B cell (primary cell): ENCODE measurements around the gene UBQLNL. TPM values are rescaled to one million over a fixed set of nuclear protein-coding genes. Genes with fewer than 3 reads are reported as not detected.

ENCODE experiments used
- ATAC-seq: fragments of 200-7000 bp; cut with Tn5 transposase; one replicate; pipeline ENCODE4 v1.10.0; 2021; ENCODE audit warnings: low read depth, mild to moderate bottlenecking, moderate number of reproducible peaks, moderate library complexity
- CTCF ChIA-PET: fragments of 350-600 bp; sonication (Branson Sonifier 250); formaldehyde crosslinking; loops from one replicate; lab custom pipeline; 2021; ENCODE audit warnings: antibody characterized with exemption, inconsistent platforms; lab: Charles Lee
- POLR2A ChIA-PET: fragments of 350-600 bp; sonication (Branson Sonifier 250); formaldehyde crosslinking; loops from one replicate; lab custom pipeline; 2021; ENCODE audit warnings: antibody characterized with exemption; lab: Charles Lee
- DNase-seq: peaks from one replicate; pipeline ENCODE4 v3.0.0; 2013
- H2AFZ ChIP-seq: 2 replicates; pipeline ENCODE4 v1.6.1; 2012; ENCODE audit warnings: mild to moderate bottlenecking, low read depth, low read length; ENCODE audit not compliant: insufficient read depth, poor library complexity, severe bottlenecking
- H3K27ac ChIP-seq, 2 donors: 1 replicate in 1 of 2; 2 replicates in 1 of 2; pipeline ENCODE4 v1.5.1; 2012 to 2013; ENCODE audit warnings: low read length in 2 of 2, mild to moderate bottlenecking in 2 of 2, moderate library complexity in 1 of 2
- H3K27me3 ChIP-seq, 4 experiments: fragments of 200-600 bp in 1 of 4; sonication (generic) in 1 of 4; replicated peaks in 1 of 4; 1 replicate in 2 of 4; 2 replicates in 2 of 4; pipeline versions ENCODE4 v1.6.1 to v1.7.0; 2013 to 2016; ENCODE audit warnings: low read length in 3 of 4, mild to moderate bottlenecking in 2 of 4, mixed read lengths in 1 of 4, moderate library complexity in 1 of 4; ENCODE audit not compliant: insufficient read depth in 4 of 4, control insufficient read depth in 3 of 4; ENCODE audit errors: control extremely low read depth in 1 of 4
- H3K36me3 ChIP-seq, 2 experiments: replicated peaks in 1 of 2; 1 replicate in 1 of 2; 2 replicates in 1 of 2; pipeline versions ENCODE4 v1.6.1 to v1.7.1; 2013; ENCODE audit warnings: low read length in 1 of 2; ENCODE audit not compliant: insufficient read depth in 2 of 2, control insufficient read depth in 1 of 2; ENCODE audit errors: control extremely low read depth in 1 of 2, extremely low read depth in 1 of 2
- H3K4me1 ChIP-seq, 2 donors: fragments of 200-600 bp in 1 of 2; sonication (generic) in 1 of 2; 1 replicate in 1 of 2; 2 replicates in 1 of 2; pipeline versions ENCODE4 v1.5.1 to v1.6.1; 2013 to 2017; ENCODE audit warnings: low read length in 2 of 2; ENCODE audit not compliant: control insufficient read depth in 2 of 2, insufficient read depth in 2 of 2
- H3K4me2 ChIP-seq: replicated peaks from 2 replicates; pipeline ENCODE3; 2012; ENCODE audit warnings: mild to moderate bottlenecking, low read depth, low read length; ENCODE audit not compliant: poor library complexity, severe bottlenecking
- H3K4me3 ChIP-seq, 5 experiments: fragments of 200-600 bp in 1 of 5; sonication (generic) in 1 of 5; 1 replicate in 3 of 5; 2 replicates in 2 of 5; pipeline versions ENCODE4 v1.5.1 to v1.7.0; 2011 to 2016; ENCODE audit warnings: low read length in 4 of 5, mild to moderate bottlenecking in 4 of 5, low read depth in 2 of 5, control low read depth in 1 of 5, moderate library complexity in 1 of 5; ENCODE audit not compliant: insufficient read depth in 1 of 5; ENCODE audit errors: control extremely low read depth in 1 of 5, extremely low read depth in 1 of 5
- H3K79me2 ChIP-seq: fragments of 200-600 bp; sonication (generic); one replicate; pipeline ENCODE4 v1.6.0; 2016; ENCODE audit warnings: low read length; ENCODE audit not compliant: control insufficient read depth, insufficient read depth
- H3K9ac ChIP-seq: fragments of 200-600 bp; sonication (generic); 2 replicates; pipeline ENCODE4 v1.6.1; 2017; ENCODE audit warnings: mild to moderate bottlenecking, low read length, moderate library complexity
- H3K9me3 ChIP-seq, 3 donors: one replicate each; pipeline versions ENCODE4 v1.6.1 to v1.7.1; 2013; ENCODE audit warnings: low read length in 2 of 3; ENCODE audit not compliant: control insufficient read depth in 2 of 3, insufficient read depth in 1 of 3; ENCODE audit errors: control extremely low read depth in 1 of 3
- H4K20me1 ChIP-seq: 2 replicates; pipeline ENCODE4 v1.6.0; 2012; ENCODE audit warnings: mild to moderate bottlenecking, low read length; ENCODE audit not compliant: insufficient read depth, control insufficient read depth, poor library complexity, severe bottlenecking
- H3K27ac Mint-ChIP-seq: one replicate; pipeline ENCODE4 v1.8.0; 2021; ENCODE audit warnings: mixed read lengths
- H3K27me3 Mint-ChIP-seq: one replicate; pipeline ENCODE4 v1.8.0; 2021; ENCODE audit warnings: mixed read lengths
- H3K4me1 Mint-ChIP-seq: one replicate; pipeline ENCODE4 v1.8.0; 2021; ENCODE audit warnings: mixed read lengths
- H3K4me3 Mint-ChIP-seq: one replicate; pipeline ENCODE4 v1.8.0; 2021; ENCODE audit warnings: mixed read lengths
- H3K9me3 Mint-ChIP-seq: one replicate; pipeline ENCODE4 v1.8.0; 2022; ENCODE audit warnings: mixed read lengths; ENCODE audit not compliant: insufficient read depth
- EZH2 ChIP-seq: IDR thresholded peaks from 2 replicates; pipeline ENCODE4 v1.6.1; 2012; ENCODE audit warnings: borderline replicate concordance, low read depth, mild to moderate bottlenecking, moderate library complexity, low read length; ENCODE audit not compliant: insufficient read depth, poor library complexity, severe bottlenecking
- WGBS: methylation state at CpG from one replicate; pipeline ENCODE4 v1.1.5; 2013; ENCODE audit warnings: missing lambda C conversion rate; ENCODE audit not compliant: insufficient coverage; 5-methylcytosine and 5-hydroxymethylcytosine counted together
- intact Hi-C: fragments of 100-400 bp; cut with micrococcal nuclease; formaldehyde crosslinking; loops from one replicate; pipeline ENCODE4 v1.10.0; 2022
- polyA plus RNA-seq: library from polyadenylated mRNA; depleted of rRNA; stranded (reverse); fragments of >200 nt; gene quantifications from 2 replicates; pipeline ENCODE4 v1.2.3, GENCODE V29; 2012
- total RNA-seq, 2 donors: library from RNA; stranded (reverse); fragments of 120-200 nt in 1 of 2; gene quantifications; 1 replicate in 1 of 2; 2 replicates in 1 of 2; pipeline versions ENCODE4 v1.2.3 to v1.2.4, GENCODE V29; 2013 to 2022
- TF ChIP-seq, protein P1 (sequence below): fragments of 200-600 bp; IDR thresholded peaks from one replicate; pipeline ENCODE4 v1.8.0; 2022; ENCODE audit warnings: antibody characterized with exemption, mild to moderate bottlenecking

Gene UBQLNL
- total and polyA plus RNA-seq, 2 donors (not counting 1 experiment from before 2014, with no cell fraction given) = 1.3 to 1.9 TPM

DNA sequence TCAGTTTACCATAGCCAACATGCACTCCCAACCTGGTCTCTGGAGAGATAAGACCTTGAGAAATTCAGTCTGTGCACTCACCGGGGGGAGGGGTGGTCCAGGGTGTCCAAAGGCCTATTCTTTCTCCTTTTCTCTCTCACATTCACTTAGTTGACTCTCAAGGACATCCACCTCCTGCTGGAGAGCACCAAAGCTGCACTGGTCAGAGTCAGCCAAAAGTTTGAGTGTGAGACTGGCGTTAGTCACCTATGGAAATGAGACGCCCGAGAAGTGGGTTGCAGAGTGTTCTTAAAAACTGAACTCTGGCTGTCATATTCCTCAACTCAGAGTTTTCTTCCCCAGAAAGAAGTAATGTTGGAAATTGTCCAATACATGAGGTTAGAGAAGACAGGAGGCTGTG, 5.0 kb upstream of the UBQLNL start:
- CTCF ChIA-PET = no interaction called here
- Mint-ChIP-seq H3K27me3 (no peaks in the 10 kb centered on the region), H3K9me3 (no peaks in the 10 kb centered on the region), H3K4me1 (no peaks in the 10 kb centered on the region), H3K4me3 (no peak overlapping the region), H3K27ac (no peak overlapping the region)
- ATAC-seq (no peak), DNase-seq (no peak)
- Histone ChIP-seq H3K4me2 (no peak overlapping the region), H3K4me3 (no peak overlapping the region), H3K4me1 (no peaks in the 10 kb centered on the region), H3K36me3 (no peaks in the 10 kb centered on the region), H3K27me3 (no peaks in the 10 kb centered on the region), H3K79me2 (no peaks in the 10 kb centered on the region), H3K27ac (no peak overlapping the region), H4K20me1 (no peaks in the 10 kb centered on the region), H2AFZ (no peak overlapping the region), H3K9me3 (no peaks in the 10 kb centered on the region), H3K9ac (no peak overlapping the region)
- POLR2A ChIA-PET = no interaction called here
- WGBS = 80% methylated on average over 1 of the region's 4 CpGs
- no peak for TF ChIP-seq EZH2
- TF ChIP-seq, protein P1, sequence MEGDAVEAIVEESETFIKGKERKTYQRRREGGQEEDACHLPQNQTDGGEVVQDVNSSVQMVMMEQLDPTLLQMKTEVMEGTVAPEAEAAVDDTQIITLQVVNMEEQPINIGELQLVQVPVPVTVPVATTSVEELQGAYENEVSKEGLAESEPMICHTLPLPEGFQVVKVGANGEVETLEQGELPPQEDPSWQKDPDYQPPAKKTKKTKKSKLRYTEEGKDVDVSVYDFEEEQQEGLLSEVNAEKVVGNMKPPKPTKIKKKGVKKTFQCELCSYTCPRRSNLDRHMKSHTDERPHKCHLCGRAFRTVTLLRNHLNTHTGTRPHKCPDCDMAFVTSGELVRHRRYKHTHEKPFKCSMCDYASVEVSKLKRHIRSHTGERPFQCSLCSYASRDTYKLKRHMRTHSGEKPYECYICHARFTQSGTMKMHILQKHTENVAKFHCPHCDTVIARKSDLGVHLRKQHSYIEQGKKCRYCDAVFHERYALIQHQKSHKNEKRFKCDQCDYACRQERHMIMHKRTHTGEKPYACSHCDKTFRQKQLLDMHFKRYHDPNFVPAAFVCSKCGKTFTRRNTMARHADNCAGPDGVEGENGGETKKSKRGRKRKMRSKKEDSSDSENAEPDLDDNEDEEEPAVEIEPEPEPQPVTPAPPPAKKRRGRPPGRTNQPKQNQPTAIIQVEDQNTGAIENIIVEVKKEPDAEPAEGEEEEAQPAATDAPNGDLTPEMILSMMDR = no peak
- intact Hi-C loops = no loop called here

DNA sequence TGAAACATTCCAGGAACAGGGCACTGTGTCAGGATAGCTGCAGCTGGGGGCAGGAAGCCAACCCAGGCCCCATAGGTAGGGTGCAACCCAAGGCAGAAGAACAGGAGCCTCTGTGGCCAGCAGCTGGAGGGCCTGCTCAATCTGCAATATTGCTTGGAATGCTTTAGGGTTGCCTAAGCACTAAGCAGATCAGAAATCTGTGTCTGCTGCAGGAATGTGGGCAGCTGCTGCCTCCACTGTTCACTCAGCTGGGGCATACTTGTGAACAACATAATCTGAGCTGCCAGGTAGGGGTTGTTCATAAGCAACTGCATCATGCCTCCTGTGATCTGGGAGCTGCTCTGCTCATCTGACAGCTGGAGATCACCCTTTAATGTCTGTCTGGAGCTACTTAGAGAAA, 1.7 kb downstream of the UBQLNL start:
- Histone ChIP-seq H3K79me2 (no peaks in the 10 kb centered on the region), H3K27ac (no peak overlapping the region), H4K20me1 (no peaks in the 10 kb centered on the region), H3K4me3 (no peak overlapping the region), H3K9me3 (no peaks in the 10 kb centered on the region), H3K4me1 (no peaks in the 10 kb centered on the region), H3K9ac (no peak overlapping the region), H3K36me3 (no peaks in the 10 kb centered on the region), H3K4me2 (no peak overlapping the region), H2AFZ (no peak overlapping the region), H3K27me3 (no peaks in the 10 kb centered on the region)
- no peaks in the 10 kb centered on the region for H3K4me1 Mint-ChIP-seq
- no peak for TF ChIP-seq EZH2
- TF ChIP-seq, protein P1 = no peak
- DNase-seq (no peak), ATAC-seq (no peak)
- H3K27me3 Mint-ChIP-seq = no peaks in the 10 kb centered on the region
- POLR2A ChIA-PET = no interaction called here
- CTCF ChIA-PET = no interaction called here
- H3K9me3 Mint-ChIP-seq = no peaks in the 10 kb centered on the region
- H3K4me3 Mint-ChIP-seq = no peak overlapping the region
- intact Hi-C loops = no loop called here
- H3K27ac Mint-ChIP-seq = no peak overlapping the region
